Prostate gland (tissue), 2 donors: Measurements from ENCODE around the gene PRIMA1.

Source experiments
- CTCF ChIP-seq, 4 experiments: fragments of 200-600 bp in 2 of 4; fragments of 450-650 bp in 2 of 4; sonication (generic) in 2 of 4; IDR thresholded peaks; 1 replicate in 3 of 4; 2 replicates in 1 of 4; pipeline ENCODE4 v1.5.1; 2016 to 2019; ENCODE audit warnings: antibody characterized with exemption in 4 of 4, mild to moderate bottlenecking in 2 of 4, moderate library complexity in 2 of 4
- POLR2A ChIP-seq: fragments of 450-650 bp; IDR thresholded peaks from one replicate; pipeline ENCODE4 v1.6.1; 2016; ENCODE audit warnings: antibody characterized with exemption, mild to moderate bottlenecking
- POLR2AphosphoS5 ChIP-seq: sonication (generic); formaldehyde crosslinking; IDR thresholded peaks from one replicate; pipeline ENCODE4 v1.6.1; 2017; ENCODE audit warnings: antibody characterized with exemption

GRCh38 chr14:93788293-93788542, at the start of gene PRIMA1:
- TF ChIP-seq CTCF (IDR thresholded peaks at IDR 0.05) (no peak), POLR2A (no peak), POLR2AphosphoS5 (no peak)
